ENCODE data around the gene RNH1.

The RNH1 gene

DNA sequence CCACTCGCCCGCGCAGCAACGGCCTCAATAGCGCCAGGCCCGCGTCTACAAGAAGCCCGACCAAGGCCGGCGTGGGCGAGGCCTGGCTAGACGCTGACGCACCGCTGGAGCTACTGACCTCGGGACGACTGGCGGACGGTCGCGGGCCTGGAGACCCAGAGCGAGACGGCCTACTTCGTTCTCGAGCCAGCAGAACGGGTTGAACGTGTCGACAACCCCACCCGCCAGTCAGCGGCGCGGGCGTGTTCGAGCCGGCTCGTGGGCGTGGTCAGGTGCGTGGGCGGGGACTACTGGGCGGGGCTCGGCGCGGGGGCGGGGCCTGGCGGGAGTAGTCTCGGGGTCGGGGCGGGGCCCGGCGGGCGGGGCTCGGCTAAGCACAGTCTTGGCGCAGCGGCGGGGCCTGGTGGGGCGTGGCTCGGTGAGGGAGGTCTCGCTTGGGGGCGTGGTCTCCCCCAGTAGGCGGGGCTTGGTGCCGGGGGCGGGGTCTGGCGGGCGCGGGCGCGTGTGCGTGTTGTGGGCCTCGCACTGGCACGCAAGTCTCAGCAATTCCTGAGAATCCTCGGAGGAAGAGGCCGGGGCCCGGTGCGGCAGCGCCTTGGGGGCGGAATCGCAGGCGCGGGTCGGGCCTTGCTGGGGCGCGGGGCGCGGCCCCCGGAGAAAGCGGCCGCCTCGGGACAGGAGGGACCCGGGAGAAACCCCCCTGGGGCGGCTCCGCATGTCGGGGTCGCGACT, at the start of gene RNH1:
Gene RNH1, minus strand, starts transcription at position 248 of the 732 bp plus-strand sequence. CDS start 5,080 bp downstream, outside the sequence.
- Mint-ChIP-seq H3K9me3 (no peaks in the 10 kb centered on the region), H3K4me1 (peaks cover 14% of the 10 kb centered on the region), H3K27me3 (no peaks in the 10 kb centered on the region), H3K27ac (peak within 1 kb of the TSS; percentile 100), H3K4me3 (peak within 1 kb of the TSS; percentile 94), H3K36me3 (peaks cover 4% of the 10 kb centered on the region)
- peak; percentile 98 to 99 for DNase-seq (ENCODE audit: low spot score in 2 of 2)
- ATAC-seq (ENCODE audit: low read depth), result peak; percentile 63

DNA sequence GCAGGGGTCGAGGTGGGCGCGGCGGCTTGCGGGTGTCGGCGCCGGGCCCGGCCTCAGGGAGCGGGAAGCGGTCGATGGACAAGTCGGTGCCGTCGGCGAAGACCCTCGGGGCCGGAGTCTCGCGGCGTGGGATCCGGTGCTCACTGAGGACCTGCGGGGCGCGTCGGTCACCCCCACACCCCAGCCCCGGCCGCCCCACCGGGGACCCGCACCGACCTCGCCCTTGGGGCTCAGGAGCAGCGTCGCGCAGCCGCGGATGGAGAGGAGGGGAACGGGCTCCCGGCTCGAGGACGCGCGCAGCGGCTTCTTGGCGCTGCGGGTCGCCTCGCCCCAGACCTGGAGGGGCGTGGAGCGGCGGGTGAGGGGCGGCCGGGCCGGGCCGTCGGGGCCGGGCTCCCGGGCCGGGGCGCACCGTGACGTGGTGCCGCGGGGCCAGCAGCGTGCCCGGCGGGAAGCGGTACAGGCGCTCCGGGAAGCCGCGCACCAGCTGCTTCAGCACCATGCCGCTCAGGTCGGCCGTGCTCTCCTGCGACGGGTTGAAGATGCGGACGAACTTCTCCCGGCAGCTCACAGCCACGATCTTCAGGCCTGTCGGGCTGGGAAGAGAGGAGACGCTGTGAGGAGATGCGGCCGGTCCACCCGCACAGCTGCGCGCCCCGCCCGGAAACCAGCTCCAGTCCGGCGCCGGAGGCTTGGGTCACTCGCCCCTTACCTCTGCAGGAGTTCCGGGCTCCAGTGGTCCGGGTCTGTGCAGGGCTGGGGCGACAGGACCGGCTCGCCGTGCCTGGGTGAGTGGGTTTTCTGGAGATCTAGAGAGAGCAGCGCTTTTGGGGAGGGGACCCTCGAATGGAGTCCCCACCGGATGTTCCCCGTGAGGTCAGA, 49.0 kb upstream of the RNH1 start:
- no peak for DNase-seq (ENCODE audit: low spot score in 2 of 2)
- Mint-ChIP-seq H3K4me3 (no peak overlapping the region), H3K27ac (no peak overlapping the region), H3K27me3 (no peaks in the 10 kb centered on the region), H3K9me3 (no peaks in the 10 kb centered on the region), H3K36me3 (no peaks in the 10 kb centered on the region), H3K4me1 (peaks cover 15% of the 10 kb centered on the region)
- no peak for ATAC-seq (ENCODE audit: low read depth)

DNA sequence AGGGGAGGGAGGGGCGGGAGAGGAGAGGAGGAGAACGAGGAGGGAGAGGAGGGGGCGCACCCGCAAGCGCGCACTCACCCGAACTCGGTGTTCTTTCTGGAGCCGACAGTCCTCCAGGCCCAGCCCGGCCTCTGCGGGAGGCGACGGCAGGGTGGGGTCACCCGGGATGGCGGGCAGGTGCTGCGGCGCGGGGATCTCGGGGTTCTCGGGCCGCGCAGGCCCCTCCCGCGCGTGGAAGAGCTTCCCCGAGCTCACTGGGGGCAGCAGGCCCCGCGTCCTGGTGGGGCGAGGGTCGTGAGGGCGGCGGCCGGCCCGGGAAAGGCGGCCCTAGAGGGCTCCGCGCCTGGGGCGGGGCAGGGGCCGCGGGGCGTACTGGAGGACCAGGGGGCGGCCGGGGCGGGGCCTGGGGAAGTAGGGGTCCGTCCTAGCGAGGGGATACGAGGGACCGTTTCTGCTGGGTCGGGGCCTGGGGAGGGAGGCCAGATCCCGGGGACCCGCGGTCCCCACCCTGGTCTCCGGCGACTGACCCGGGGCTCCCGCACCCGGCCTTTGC, 48.3 kb upstream of the RNH1 start:
- peaks cover 15% of the 10 kb centered on the region for H3K4me1 Mint-ChIP-seq
- H3K36me3 Mint-ChIP-seq, result no peaks in the 10 kb centered on the region
- no peaks in the 10 kb centered on the region for H3K27me3 Mint-ChIP-seq
- peak overlapping the region; percentile 69 for H3K4me3 Mint-ChIP-seq
- H3K27ac Mint-ChIP-seq, result no peak overlapping the region
- peak; percentile 16 for ATAC-seq (ENCODE audit: low read depth)
- no peaks in the 10 kb centered on the region for H3K9me3 Mint-ChIP-seq
- peak in 1 of 2 donors; percentile 57 for DNase-seq (ENCODE audit: low spot score in 2 of 2)

- peaks cover 11% of the 10 kb centered on the region for H3K4me1 Mint-ChIP-seq
- H3K9me3 Mint-ChIP-seq, result no peaks in the 10 kb centered on the region
- H3K4me3 Mint-ChIP-seq, result peak overlapping the region; percentile 69
- H3K27me3 Mint-ChIP-seq, result no peaks in the 10 kb centered on the region
- no peaks in the 10 kb centered on the region for H3K36me3 Mint-ChIP-seq
- peak; percentile 89 for ATAC-seq (ENCODE audit: low read depth)
- no peak overlapping the region for H3K27ac Mint-ChIP-seq
- peak; percentile 68 to 70 for DNase-seq (ENCODE audit: low spot score in 2 of 2)
Measured at GRCh38 chr11:554428-555226, 47.6 kb upstream of the RNH1 start.

GRCh38 chr11:553988-554340, 46.9 kb upstream of the RNH1 start:
- no peak for DNase-seq (ENCODE audit: low spot score in 2 of 2)
- no peaks in the 10 kb centered on the region for H3K9me3 Mint-ChIP-seq
- H3K4me3 Mint-ChIP-seq, result peak overlapping the region; percentile 41
- H3K4me1 Mint-ChIP-seq, result peaks cover 7% of the 10 kb centered on the region
- H3K27me3 Mint-ChIP-seq, result no peaks in the 10 kb centered on the region
- H3K36me3 Mint-ChIP-seq, result no peaks in the 10 kb centered on the region
- ATAC-seq (ENCODE audit: low read depth), result no peak
- H3K27ac Mint-ChIP-seq, result no peak overlapping the region

- Mint-ChIP-seq H3K4me1 (peaks cover 11% of the 10 kb centered on the region), H3K9me3 (no peaks in the 10 kb centered on the region), H3K4me3 (no peak overlapping the region), H3K27ac (no peak overlapping the region), H3K36me3 (no peaks in the 10 kb centered on the region), H3K27me3 (no peaks in the 10 kb centered on the region)
- no peak for ATAC-seq (ENCODE audit: low read depth)
- no peak for DNase-seq (ENCODE audit: low spot score in 2 of 2)
Measured at GRCh38 chr11:553083-553987, 46.3 kb upstream of the RNH1 start.

- no peak overlapping the region for H3K27ac Mint-ChIP-seq
- H3K4me3 Mint-ChIP-seq, result no peak overlapping the region
- H3K36me3 Mint-ChIP-seq, result no peaks in the 10 kb centered on the region
- no peaks in the 10 kb centered on the region for H3K27me3 Mint-ChIP-seq
- ATAC-seq (ENCODE audit: low read depth) (no peak), DNase-seq (ENCODE audit: low spot score in 2 of 2) (no peak)
- H3K4me1 Mint-ChIP-seq, result peaks cover 10% of the 10 kb centered on the region
- H3K9me3 Mint-ChIP-seq, result no peaks in the 10 kb centered on the region
Measured at GRCh38 chr11:551596-551995, 44.6 kb upstream of the RNH1 start.

DNA sequence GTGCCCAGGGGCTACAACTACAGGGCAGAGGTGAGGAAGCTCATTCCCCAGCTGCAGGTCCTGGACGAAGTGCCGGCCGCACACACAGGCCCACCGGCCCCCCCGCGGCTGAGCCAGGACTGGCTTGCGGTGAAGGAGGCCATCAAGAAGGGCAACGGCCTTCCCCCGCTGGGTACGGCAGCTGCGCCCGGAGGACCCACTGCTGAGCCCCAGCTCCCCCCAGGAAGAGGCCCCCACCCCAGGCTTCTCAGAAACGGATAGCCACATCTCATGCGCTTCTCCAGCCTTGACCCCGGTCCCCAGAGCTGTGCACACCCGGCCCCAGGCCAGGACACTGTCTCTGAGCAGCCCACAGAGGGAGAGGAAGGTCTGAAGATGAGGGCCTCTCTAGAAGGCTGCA, 44.1 kb upstream of the RNH1 start:
- no peaks in the 10 kb centered on the region for H3K9me3 Mint-ChIP-seq
- no peak overlapping the region for H3K27ac Mint-ChIP-seq
- DNase-seq (ENCODE audit: low spot score in 2 of 2) (no peak), ATAC-seq (ENCODE audit: low read depth) (no peak)
- H3K4me1 Mint-ChIP-seq, result peaks cover 7% of the 10 kb centered on the region
- no peaks in the 10 kb centered on the region for H3K36me3 Mint-ChIP-seq
- no peak overlapping the region for H3K4me3 Mint-ChIP-seq
- no peaks in the 10 kb centered on the region for H3K27me3 Mint-ChIP-seq

DNA sequence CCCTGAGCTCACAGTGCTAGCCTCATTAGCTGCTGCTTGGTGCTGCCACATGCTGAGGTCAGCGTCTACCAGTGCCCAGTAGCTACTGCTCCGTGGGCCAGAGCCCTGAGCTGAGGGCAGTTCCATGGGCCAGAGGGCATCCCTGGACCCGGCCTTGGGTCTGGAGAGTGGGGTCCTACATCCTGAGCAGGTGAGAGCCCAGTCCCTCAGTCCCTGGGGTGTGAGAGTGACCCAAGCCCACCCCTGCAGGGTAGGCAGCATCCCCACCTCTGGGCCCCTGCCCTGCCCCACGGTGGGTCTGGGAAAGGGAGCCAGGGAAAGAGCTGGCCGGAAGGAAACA, 43.7 kb upstream of the RNH1 start:
- H3K27ac Mint-ChIP-seq, result no peak overlapping the region
- ATAC-seq (ENCODE audit: low read depth) (no peak), DNase-seq (ENCODE audit: low spot score in 2 of 2) (no peak)
- H3K36me3 Mint-ChIP-seq, result no peaks in the 10 kb centered on the region
- H3K4me3 Mint-ChIP-seq, result no peak overlapping the region
- no peaks in the 10 kb centered on the region for H3K9me3 Mint-ChIP-seq
- H3K4me1 Mint-ChIP-seq, result peaks cover 7% of the 10 kb centered on the region
- H3K27me3 Mint-ChIP-seq, result no peaks in the 10 kb centered on the region

GRCh38 chr11:550021-550745, 43.1 kb upstream of the RNH1 start:
- Mint-ChIP-seq H3K4me3 (no peak overlapping the region), H3K4me1 (peaks cover 7% of the 10 kb centered on the region), H3K36me3 (no peaks in the 10 kb centered on the region), H3K27ac (no peak overlapping the region), H3K27me3 (no peaks in the 10 kb centered on the region), H3K9me3 (no peaks in the 10 kb centered on the region)
- DNase-seq (ENCODE audit: low spot score in 2 of 2) (no peak), ATAC-seq (ENCODE audit: low read depth) (no peak)

DNA sequence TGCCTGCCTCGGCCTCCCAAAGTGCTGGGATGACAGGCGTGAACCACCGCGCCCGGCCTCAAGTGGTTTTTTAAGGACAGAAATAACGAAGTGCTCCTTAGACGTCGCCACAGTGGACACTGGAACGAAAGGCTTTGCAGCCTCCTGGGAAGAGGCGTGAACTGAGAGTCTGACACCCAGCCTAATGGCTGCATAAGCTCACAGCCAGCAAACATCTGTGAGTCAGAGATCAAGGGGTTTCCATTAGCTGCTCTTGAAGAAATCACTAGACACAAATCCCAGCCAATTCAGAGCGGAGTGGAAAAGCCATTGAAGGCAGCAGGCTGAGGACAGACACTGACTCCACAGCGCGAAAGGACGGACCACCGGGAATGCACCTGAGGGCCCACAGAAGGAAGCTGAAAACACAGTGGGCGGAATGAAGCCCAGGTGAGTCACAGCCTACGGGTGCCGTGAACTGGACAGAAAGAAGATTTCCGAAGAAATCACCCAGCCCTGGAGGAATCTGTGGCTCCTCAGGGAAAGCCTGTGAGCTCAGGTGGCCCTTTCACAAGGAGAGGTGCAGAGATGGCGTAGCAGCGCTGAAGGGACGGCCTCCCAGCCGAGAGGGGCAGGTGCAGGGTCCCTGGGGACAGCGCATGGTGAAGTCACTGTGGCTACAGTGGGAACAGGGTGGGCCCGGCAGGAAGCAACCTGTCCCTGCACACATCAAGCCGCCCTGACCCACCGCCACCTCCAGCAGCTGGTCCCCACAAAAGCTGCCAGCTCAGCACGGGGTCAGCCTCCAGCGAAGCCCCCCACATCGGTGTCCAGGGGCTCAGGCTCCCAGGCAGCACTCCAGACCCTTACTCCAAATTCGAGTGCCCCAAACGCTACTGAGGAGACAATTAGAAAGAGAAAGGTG, 41.9 kb upstream of the RNH1 start:
- ATAC-seq (ENCODE audit: low read depth) (peak; percentile 48), DNase-seq (ENCODE audit: low spot score in 2 of 2) (no peak)
- Mint-ChIP-seq H3K27me3 (no peaks in the 10 kb centered on the region), H3K36me3 (no peaks in the 10 kb centered on the region), H3K4me3 (peak overlapping the region; percentile 29), H3K4me1 (peaks cover 7% of the 10 kb centered on the region), H3K27ac (no peak overlapping the region), H3K9me3 (no peaks in the 10 kb centered on the region)

DNA sequence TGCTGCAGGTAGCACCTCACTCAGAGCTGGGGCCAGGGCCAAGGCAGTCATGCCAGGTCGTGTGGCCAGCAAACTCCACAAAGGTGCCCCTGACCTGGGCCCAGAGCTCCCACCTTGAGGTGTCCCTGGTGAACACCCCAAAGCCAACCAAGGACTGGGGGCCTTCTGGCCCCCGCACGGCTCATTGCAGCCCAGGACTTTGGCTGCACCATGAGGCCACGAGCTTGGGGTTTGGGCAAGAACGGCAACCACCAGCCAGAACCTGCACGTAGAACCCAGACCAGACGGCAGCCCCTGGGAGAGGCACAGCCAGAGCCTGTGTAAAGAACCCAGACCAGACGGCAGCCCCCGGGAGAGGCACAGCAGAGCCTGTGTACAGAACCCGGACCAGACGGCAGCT, 38.1 kb upstream of the RNH1 start:
- no peak overlapping the region for H3K4me3 Mint-ChIP-seq
- DNase-seq (ENCODE audit: low spot score in 2 of 2), result no peak
- no peaks in the 10 kb centered on the region for H3K27me3 Mint-ChIP-seq
- H3K4me1 Mint-ChIP-seq, result peaks cover 7% of the 10 kb centered on the region
- H3K36me3 Mint-ChIP-seq, result peaks cover 5% of the 10 kb centered on the region
- no peak overlapping the region for H3K27ac Mint-ChIP-seq
- ATAC-seq (ENCODE audit: low read depth), result no peak
- H3K9me3 Mint-ChIP-seq, result no peaks in the 10 kb centered on the region
